ENCODE results near the gene PAQR5. TPM values are rescaled to one million over a fixed set of nuclear protein-coding genes. Genes with fewer than 3 reads are reported as not detected.

Gene PAQR5
- 8.6 and 8.9 TPM in 2 replicates for total RNA-seq (2014; rRNA removed; shearing (Covaris generic); ENCODE audit: low replicate concordance)

- peak; percentile 66 for DNase-seq
- Histone ChIP-seq H3K4me3 (peak within 1 kb of the TSS; percentile 55), H3K27me3 (no peaks in the 10 kb centered on the region), H3K36me3 (0 out of 2 replicates have a peak, but pooled peaks cover 2% of the 10 kb centered on the region), H3K9me3 (no peaks in the 10 kb centered on the region)
Observed at GRCh38 chr15:69298697-69299441, at the start of gene PAQR5. TSS of gene PAQR5 (plus strand) at chr15:69298912. CDS start at chr15:69360081, 61,169 bp downstream.

DNA sequence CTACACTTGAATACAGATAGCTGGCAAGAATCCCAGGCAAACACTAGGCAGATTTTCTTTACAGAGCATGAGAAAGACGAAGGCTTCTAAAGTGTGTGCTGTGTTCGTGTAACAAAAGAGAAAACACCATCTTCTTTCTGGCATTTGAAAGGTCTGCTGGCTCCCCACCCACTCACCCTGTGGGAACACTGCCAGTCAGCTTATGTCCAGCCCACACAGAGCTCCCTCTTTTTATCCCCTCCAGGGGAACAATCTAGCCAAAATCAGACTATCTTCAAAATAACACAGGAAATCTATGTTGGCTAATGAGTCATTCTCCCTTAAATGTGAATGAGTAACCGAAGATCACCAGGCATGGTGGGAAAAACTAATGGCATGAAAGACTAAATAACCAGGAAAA is 45.6 kb upstream of the PAQR5 start:
- Histone ChIP-seq H3K27me3 (no peaks in the 10 kb centered on the region), H3K36me3 (no peaks in the 10 kb centered on the region), H3K9me3 (peaks cover 3% of the 10 kb centered on the region; the same call in 1 of the 2 replicates), H3K4me3 (peak overlapping the region; percentile 7; the same call in 1 of the 2 replicates)
- peak; percentile 88 for DNase-seq

GRCh38 chr15:69265347-69265955 is 33.3 kb upstream of the PAQR5 start:
- Histone ChIP-seq H3K9me3 (no peaks in the 10 kb centered on the region), H3K36me3 (no peaks in the 10 kb centered on the region), H3K4me3 (no peak overlapping the region), H3K27me3 (no peaks in the 10 kb centered on the region)
- no peak for DNase-seq

DNA sequence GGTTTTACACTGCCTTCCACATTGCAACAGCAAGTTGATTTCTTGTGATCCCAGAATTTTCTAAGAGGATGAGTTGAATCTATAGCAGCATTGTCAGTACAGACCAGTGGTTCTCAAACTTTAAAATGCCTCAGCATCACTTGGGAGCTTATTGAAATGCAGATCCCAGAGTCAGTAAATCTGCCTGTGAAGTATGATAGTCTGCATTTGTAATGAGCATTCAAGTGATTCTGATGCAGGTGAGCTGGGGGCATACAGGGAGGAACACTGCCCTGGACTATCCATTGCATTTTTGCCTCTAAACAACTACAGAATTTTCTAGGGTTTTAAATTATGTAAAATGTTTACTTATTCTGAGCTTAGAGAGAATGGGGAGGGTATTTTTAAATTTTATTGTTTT is 27.5 kb upstream of the PAQR5 start:
- no peaks in the 10 kb centered on the region for H3K9me3 ChIP-seq
- no peaks in the 10 kb centered on the region for H3K27me3 ChIP-seq
- no peak overlapping the region for H3K4me3 ChIP-seq
- DNase-seq: no peak
- H3K36me3 ChIP-seq: no peaks in the 10 kb centered on the region

DNA sequence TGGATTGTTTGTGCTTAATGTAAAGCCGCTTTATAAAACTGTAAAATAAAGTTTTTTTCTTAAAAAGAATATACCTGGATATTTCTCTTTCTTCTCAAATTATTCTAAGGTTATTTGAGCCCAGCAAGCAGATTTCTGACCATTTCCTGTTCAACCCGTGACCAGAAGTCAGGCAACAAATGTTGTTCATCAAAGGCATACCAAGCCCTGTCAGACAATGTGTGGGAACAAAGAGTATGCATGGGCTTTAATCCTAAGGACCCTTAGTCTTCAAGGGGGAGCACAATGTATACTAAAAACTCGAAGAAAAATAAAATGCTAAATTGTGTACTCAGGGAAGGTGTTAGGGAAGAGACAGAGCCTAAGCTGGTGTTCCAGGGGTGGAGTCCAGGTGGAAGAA is 26.6 kb upstream of the PAQR5 start:
- no peaks in the 10 kb centered on the region for H3K27me3 ChIP-seq
- no peaks in the 10 kb centered on the region for H3K9me3 ChIP-seq
- H3K36me3 ChIP-seq: no peaks in the 10 kb centered on the region
- H3K4me3 ChIP-seq: no peak overlapping the region
- no peak for DNase-seq

DNA sequence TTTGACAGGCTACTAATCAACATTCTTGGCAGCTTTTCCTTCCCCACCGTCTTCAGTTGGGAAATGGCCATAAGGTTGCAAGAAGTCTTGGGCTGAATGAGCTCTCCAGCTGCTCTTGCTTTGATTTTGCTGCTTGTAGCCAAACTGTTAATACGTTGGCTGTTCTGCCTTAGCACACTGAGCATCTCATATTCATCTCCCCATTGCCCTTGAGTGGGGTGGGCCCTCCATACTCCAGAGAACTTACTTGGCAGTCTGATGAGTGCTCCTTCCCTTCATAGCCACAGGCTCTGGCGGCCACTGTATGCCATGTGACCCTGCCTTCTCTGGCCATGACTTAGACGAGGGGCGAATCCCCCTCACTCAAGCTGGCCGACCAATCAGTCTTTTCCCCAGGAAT is 25.8 kb upstream of the PAQR5 start:
- DNase-seq: no peak
- Histone ChIP-seq H3K36me3 (no peaks in the 10 kb centered on the region), H3K27me3 (no peaks in the 10 kb centered on the region), H3K4me3 (no peak overlapping the region), H3K9me3 (no peaks in the 10 kb centered on the region)

DNA sequence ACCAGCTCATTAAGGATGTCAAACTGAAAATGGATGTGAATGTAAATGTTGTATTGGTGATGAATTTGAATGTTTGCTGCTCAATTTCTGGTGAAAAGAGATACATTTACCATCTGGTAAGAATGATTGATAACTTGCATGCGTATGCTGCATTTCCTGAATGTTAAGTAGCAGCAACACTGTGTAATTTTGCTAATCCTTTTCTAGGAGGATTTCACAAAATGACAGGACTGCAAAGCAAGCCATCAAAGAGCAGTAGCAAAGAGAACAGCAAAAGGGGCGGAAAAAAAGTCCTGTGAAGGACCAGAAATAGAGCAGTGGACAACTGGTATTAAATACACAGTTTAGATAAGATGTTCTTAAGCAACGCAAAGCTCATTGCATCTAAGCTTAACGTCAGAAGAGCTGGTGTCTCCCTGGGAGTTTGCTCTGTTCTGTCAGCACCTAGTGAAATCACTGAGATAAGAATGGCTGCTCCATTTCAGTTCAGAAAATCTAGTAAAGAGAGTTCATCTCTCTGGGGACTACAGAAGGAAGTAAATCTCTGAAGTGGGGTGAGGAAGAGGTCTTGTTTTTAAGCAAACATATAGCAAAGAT is 23.5 kb upstream of the PAQR5 start:
- DNase-seq: no peak
- H3K36me3 ChIP-seq: no peaks in the 10 kb centered on the region
- H3K4me3 ChIP-seq: no peak overlapping the region
- no peaks in the 10 kb centered on the region for H3K27me3 ChIP-seq
- no peaks in the 10 kb centered on the region for H3K9me3 ChIP-seq

GRCh38 chr15:69275933-69276560 is 22.7 kb upstream of the PAQR5 start:
- Histone ChIP-seq H3K9me3 (no peaks in the 10 kb centered on the region), H3K36me3 (no peaks in the 10 kb centered on the region), H3K4me3 (no peak overlapping the region), H3K27me3 (no peaks in the 10 kb centered on the region)
- no peak for DNase-seq

GRCh38 chr15:69277316-69277715 is 21.4 kb upstream of the PAQR5 start:
- DNase-seq: no peak
- Histone ChIP-seq H3K36me3 (no peaks in the 10 kb centered on the region), H3K27me3 (no peaks in the 10 kb centered on the region), H3K4me3 (no peak overlapping the region), H3K9me3 (no peaks in the 10 kb centered on the region)

DNA sequence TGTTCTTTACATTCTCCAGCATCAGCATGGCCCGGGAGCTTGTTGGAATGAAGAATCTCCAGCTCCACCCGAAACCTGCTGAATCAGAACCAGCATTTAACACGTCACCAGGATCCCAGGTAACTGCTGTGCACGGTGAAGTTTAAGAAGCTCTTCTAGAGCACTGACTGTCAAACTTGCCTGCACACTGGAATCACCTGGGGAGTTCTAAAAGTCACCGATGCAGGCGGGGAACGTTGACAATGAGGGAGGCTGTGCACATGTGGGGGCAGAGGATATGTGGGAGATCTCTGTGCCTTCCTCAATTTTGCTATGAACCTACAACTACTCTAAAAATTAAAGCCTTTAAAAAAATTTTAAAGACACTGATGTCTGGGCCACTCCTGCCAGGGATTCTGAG is 19.1 kb upstream of the PAQR5 start:
- no peaks in the 10 kb centered on the region for H3K9me3 ChIP-seq
- H3K27me3 ChIP-seq: no peaks in the 10 kb centered on the region
- H3K4me3 ChIP-seq: no peak overlapping the region
- no peaks in the 10 kb centered on the region for H3K36me3 ChIP-seq
- DNase-seq: no peak

- no peak for DNase-seq
- no peaks in the 10 kb centered on the region for H3K27me3 ChIP-seq
- H3K36me3 ChIP-seq: no peaks in the 10 kb centered on the region
Observed at GRCh38 chr15:69280783-69281182, 17.9 kb upstream of the PAQR5 start.

GRCh38 chr15:69282104-69282743 is 16.5 kb upstream of the PAQR5 start:
- H3K4me3 ChIP-seq: no peak overlapping the region
- H3K36me3 ChIP-seq: no peaks in the 10 kb centered on the region
- no peaks in the 10 kb centered on the region for H3K27me3 ChIP-seq
- H3K9me3 ChIP-seq: no peaks in the 10 kb centered on the region
- no peak for DNase-seq

More at GRCh38 chr15:69280783-69281182, 17.9 kb upstream of the PAQR5 start:
- Histone ChIP-seq H3K9me3 (no peaks in the 10 kb centered on the region), H3K4me3 (no peak overlapping the region)

DNA sequence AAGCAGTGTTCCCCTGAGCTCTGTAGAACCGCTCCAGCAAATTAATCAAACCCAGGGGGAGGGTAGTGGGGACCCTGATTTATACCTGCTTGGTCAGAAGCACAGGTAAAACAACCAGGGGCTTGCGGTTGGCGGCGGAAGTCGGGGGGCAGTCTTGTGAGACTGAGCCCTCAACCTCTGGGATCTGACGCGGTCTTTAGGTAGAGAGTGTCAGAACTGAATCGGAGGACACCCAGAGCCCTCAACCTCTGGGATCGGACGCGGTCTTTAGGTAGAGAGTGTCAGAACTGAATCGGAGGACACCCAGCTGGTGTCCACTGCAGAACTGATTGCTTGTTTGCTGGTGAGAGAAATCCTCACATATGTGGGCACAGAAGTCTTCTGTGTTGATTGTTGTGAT is 12.9 kb upstream of the PAQR5 start:
- H3K27me3 ChIP-seq: no peaks in the 10 kb centered on the region
- H3K9me3 ChIP-seq: no peaks in the 10 kb centered on the region
- H3K36me3 ChIP-seq: no peaks in the 10 kb centered on the region
- DNase-seq: no peak
- no peak overlapping the region for H3K4me3 ChIP-seq

DNA sequence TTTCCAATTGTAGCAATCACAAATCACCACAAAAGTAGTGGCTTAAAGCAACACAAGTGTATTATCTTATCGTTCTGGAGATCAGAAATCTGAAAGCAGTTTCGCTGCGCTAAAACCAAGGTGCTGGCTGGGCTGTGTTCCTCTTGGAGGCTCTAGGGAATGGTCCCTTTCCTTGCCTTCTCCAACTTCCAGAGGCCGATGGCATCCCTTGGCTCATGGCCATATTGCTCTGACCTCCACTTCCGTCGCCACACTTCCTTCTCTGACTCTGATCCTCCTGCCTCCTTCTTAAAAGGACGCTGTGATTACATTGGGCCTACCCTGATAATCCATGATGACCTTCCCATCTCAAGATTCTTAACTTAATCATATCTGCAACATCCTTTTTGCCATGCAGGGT is 10.7 kb upstream of the PAQR5 start:
- H3K27me3 ChIP-seq: no peaks in the 10 kb centered on the region
- H3K9me3 ChIP-seq: no peaks in the 10 kb centered on the region
- H3K4me3 ChIP-seq: no peak overlapping the region
- H3K36me3 ChIP-seq: no peaks in the 10 kb centered on the region
- DNase-seq: no peak

- Histone ChIP-seq H3K9me3 (no peaks in the 10 kb centered on the region), H3K27me3 (no peaks in the 10 kb centered on the region), H3K36me3 (no peaks in the 10 kb centered on the region), H3K4me3 (no peak overlapping the region)
- no peak for DNase-seq
Observed at GRCh38 chr15:69288531-69289341, 10.0 kb upstream of the PAQR5 start.

All from MG63 (cell line).